ENCODE data around the gene SFPQ.
"Not testable (repeated sequence)": the region's sequence is repeated elsewhere in the genome, so short reads cannot be mapped to it uniquely, and the experiment has no call there.

SFPQ gene

DNA sequence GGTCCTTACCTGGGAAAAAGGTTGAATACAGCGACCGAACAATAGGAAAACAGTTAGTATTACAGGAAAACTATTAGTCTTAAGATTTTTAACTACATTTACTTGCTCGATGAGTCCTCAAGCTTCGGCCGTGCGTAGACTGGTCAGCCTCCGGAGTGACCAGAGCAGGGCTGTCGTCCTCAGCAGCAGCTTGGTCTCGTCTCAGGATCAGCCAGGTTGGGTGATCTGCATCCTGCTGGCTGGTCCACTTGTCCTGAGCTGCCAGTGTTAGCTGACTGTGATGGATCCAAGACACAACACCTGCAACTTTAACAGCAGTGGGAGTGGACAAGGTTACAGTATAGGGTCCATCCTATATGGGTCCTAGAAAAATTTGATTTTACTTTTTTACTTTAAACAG is 50.2 kb downstream of the SFPQ start:
- in situ Hi-C loops (cut with HindIII; ENCODE audit: low sequenced_read_pairs): not testable (repeated sequence)

DNA sequence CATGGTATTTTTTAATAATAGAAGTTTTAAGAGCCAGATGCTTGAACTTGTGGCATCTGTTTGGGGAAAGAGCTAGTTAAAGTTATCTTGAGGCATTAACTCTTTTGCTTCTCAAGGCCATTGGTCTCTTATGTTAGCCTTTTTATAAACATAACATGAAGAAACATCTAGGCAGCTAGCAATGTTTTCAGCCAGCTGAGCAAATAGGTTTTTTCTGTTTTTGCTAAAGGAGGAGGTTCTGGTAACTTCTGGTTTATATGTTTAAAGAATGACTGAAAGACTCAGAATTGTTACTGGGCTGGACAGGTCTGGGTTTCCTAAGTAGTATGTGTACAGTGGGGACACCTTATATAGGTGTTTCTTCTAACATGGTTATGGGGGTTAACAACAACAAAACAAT is 50.7 kb downstream of the SFPQ start:
- in situ Hi-C loops (cut with HindIII; ENCODE audit: low sequenced_read_pairs): not testable (repeated sequence)

GRCh38 chr1:35137590-35137989 is 55.4 kb downstream of the SFPQ start:
- in situ Hi-C loops (cut with HindIII; ENCODE audit: low sequenced_read_pairs): not testable (repeated sequence)

GRCh38 chr1:35136780-35137179 is 56.2 kb downstream of the SFPQ start:
- in situ Hi-C loops (cut with HindIII; ENCODE audit: low sequenced_read_pairs): no loop called here

All from DLD1 (cell line).